ENCODE data around the gene ELAC2. TPM values are rescaled to one million over a fixed set of nuclear protein-coding genes. Genes with fewer than 3 reads are reported as not detected.

Gene ELAC2
- total RNA-seq, 4 donors from 2014 or later, result 60.8 to 89.5 (median 77.9) TPM

- ATAC-seq (ENCODE audit: low FRiP score), result no peak
- no peak for DNase-seq (ENCODE audit: low spot score)
- no peak for TF ChIP-seq CTCF (IDR thresholded peaks at IDR 0.05)
These were observed 23.3 kb downstream of the ELAC2 start for GRCh38 chr17:12994341-12995074.

DNA sequence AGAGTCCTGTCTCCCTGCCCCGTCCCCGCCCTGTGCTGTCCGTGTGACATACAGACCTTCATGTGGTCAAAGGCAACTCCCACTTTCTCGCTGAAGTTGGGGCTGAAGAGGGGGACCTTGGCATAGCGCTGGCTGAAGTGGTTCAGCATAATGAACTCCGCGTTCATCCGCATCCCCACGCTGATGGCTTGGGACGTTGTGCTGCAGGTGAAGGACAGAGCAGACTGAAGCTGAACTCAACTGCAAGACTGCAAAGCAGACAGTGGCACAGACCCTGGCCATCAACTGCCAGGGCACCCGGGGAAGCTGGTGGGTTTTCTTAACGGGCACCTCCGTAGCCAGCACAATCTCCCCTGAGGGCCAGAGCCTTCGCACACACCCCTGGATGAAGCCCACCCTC lies 24.2 kb downstream of the ELAC2 start:
- TF ChIP-seq CTCF (IDR thresholded peaks at IDR 0.05), result no peak
- ATAC-seq (ENCODE audit: low FRiP score), result no peak

DNA sequence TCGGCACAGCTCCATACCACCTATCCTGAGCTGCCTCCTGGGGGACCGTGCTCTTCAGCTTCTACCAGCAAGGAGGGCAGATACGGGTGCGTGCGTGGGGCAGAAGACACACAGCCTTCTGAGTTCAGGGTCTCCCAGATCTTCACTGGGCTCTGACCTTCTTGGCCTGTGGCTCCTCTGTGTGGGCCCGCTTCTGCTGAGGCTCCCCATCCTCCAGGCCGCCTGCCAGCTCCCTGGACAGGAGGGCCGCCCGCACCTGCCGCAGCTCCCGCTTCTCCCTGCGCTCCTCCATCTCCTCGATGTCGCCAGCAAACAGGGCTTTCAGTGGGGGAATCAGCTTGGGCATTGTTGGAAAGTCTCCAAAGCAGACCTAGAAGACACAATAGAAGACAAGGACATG lies 25.2 kb downstream of the ELAC2 start:
- no peak for DNase-seq (ENCODE audit: low spot score)
- no peak for TF ChIP-seq CTCF (IDR thresholded peaks at IDR 0.05)
- ATAC-seq (ENCODE audit: low FRiP score), result no peak

More for the DNA sequence above, 24.2 kb downstream of the ELAC2 start:
- DNase-seq (ENCODE audit: low spot score), result no peak

GRCh38 chr17:12990926-12991325 lies 26.9 kb downstream of the ELAC2 start:
- DNase-seq (ENCODE audit: low spot score) (no peak), ATAC-seq (ENCODE audit: low FRiP score) (no peak)
- TF ChIP-seq CTCF (IDR thresholded peaks at IDR 0.05), result no peak

- DNase-seq (ENCODE audit: low spot score) (no peak), ATAC-seq (ENCODE audit: low FRiP score) (no peak)
- TF ChIP-seq CTCF (IDR thresholded peaks at IDR 0.05), result no peak
These were observed 27.6 kb downstream of the ELAC2 start for GRCh38 chr17:12990041-12990808.

DNA sequence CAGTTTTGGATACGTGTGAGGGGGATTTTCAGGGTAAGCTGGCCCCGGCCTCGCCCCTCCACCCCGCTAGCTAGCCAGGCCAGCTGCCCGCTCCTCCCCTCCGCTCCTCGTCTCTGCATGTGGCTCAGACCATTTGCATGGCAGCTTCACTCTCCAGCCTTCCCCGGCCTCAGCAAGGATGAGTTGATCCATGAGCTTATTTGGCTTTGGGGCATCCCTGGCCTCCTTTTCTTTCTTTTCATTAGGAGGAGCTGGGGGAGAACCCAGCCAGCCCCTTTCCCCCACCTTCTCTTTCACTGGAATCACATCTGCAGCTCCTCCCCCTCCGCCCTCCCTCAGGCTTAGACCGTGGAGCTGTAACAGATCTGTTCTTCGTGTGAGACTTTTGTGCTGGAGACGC lies 30.7 kb downstream of the ELAC2 start:
- DNase-seq (ENCODE audit: low spot score) (no peak), ATAC-seq (ENCODE audit: low FRiP score) (no peak)
- TF ChIP-seq CTCF (IDR thresholded peaks at IDR 0.05), result no peak

Data from omental fat pad (tissue), 4 donors.